ENCODE results near the gene LDLRAD3. TPM values are rescaled to one million over a fixed set of nuclear protein-coding genes. Genes with fewer than 3 reads are reported as not detected.

LDLRAD3 gene
- total RNA-seq, 5 donors from 2014 or later (not counting 1 experiment from before 2014, with no cell fraction given), result 0.18 to 0.22 TPM; not detected in 3

DNA sequence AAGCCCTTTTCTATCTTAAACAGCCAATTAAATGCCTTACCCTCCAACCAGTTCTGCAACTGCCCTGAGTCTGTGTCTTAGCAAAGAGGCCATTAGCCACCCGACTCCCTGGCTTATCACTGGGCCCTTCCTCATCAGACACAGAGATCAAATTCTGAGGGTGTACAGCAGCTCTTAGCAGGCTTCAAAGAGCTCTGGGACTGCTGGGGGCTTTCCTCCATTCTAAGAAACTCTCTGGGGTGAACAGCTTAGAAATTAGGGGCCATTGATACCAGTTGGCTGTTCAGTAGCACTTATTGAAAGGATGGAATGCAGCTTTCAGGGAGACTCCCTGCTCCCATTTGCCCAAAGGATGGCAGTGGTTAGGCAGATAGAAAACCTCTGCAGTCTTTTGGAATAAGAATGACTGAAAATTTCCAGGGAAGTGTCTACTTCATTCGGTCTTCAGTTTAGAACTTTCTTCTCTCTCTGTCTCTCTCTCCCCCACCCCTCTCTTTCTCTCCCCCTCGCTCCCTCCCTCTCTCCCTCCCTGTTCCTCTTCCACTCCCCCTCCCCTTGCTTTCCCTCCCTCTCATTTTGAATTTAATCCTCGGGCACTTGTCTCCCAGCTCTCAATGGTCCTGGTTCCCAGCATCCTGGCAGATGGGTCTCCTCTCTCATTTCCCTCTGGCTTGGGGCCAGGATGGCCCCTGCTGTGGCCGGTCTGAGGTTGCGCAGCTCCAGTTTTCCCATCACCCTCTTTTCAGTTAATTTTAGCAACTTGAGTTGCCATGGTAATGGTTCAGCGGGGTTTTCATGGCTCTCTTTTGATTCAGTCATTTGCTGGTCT, 268.9 kb downstream of the LDLRAD3 start:
- Mint-ChIP-seq H3K4me1 (no peaks in the 10 kb centered on the region), H3K9me3 (peaks cover 0 to 2% (median under 1%) of the 10 kb centered on the region in 3 donors), H3K27ac (no peak overlapping the region), H3K4me3 (no peak overlapping the region), H3K27me3 (peaks cover 8 to 14% of the 10 kb centered on the region in 2 donors), H3K36me3 (no peaks in the 10 kb centered on the region)
- Histone ChIP-seq H3K9me3 (no peaks in the 10 kb centered on the region), H3K27me3 (replicated peaks in 1 of 2; ENCODE audit: control insufficient read depth in 2 of 2, extremely low read depth in 1 of 2, insufficient read depth in 2 of 2, low read length in 1 of 2) (peaks cover 0 to 24% of the 10 kb centered on the region in 2 experiments), H3K4me3 (ENCODE audit: control insufficient read depth in 1 of 2, extremely low read depth in 1 of 2, low read length in 1 of 2) (no peak overlapping the region), H3K4me1 (ENCODE audit: control insufficient read depth in 1 of 2, extremely low read depth in 1 of 2, insufficient read depth in 2 of 2, low read length in 2 of 2) (no peaks in the 10 kb centered on the region), H3K27ac (ENCODE audit: low read length) (no peak overlapping the region), H3K36me3 (ENCODE audit: control insufficient read depth in 2 of 2, extremely low read depth in 1 of 2, insufficient read depth in 1 of 2, low read length in 1 of 2) (no peaks in the 10 kb centered on the region)
- 80% methylated on average over 4 of the region's 7 CpGs for WGBS (ENCODE audit: insufficient coverage)
- DNase-seq (no peak), ATAC-seq (replicated peaks in 1 of 4) (no peak)
- CTCF ChIA-PET, result interaction anchor here in 1 of 2 donors (0.7 kb wide), 1 partner anchor 384 kb away, joined by 3 read pairs; no protein-coding TSS in a partner anchor
- POLR2A ChIA-PET, result no interaction called here

DNA sequence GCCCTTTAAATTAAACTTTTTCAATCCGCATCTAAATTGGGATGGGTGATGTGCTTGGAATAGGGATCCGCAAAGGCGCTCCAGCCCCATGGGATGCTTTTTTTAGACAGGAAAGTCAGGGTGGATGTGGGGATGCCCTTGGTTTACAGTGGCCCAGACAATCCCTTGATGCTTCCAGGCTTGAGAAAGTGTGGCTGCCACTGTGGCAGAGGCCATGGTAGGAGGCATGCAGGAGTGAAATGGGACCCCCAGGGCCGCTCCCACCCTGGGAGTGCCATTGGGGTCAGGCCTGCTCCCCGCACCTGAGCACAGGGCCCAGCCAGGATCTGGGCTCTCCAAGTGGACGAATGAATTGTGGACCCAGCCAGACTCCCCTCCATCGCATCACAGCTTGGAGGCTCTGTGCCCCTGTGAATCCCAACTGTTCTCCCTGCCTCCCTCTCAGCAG, 269.6 kb downstream of the LDLRAD3 start:
- POLR2A ChIA-PET, result no interaction called here
- CTCF ChIA-PET, result no interaction called here
- DNase-seq, result no peak
- no peak for ATAC-seq (replicated peaks in 1 of 4)
- Histone ChIP-seq H3K4me1 (ENCODE audit: control insufficient read depth in 1 of 2, extremely low read depth in 1 of 2, insufficient read depth in 2 of 2, low read length in 2 of 2) (no peaks in the 10 kb centered on the region), H3K9me3 (no peaks in the 10 kb centered on the region), H3K27me3 (replicated peaks in 1 of 2; ENCODE audit: control insufficient read depth in 2 of 2, extremely low read depth in 1 of 2, insufficient read depth in 2 of 2, low read length in 1 of 2) (peaks cover 0 to 27% of the 10 kb centered on the region in 2 experiments), H3K27ac (ENCODE audit: low read length) (no peak overlapping the region), H3K36me3 (ENCODE audit: control insufficient read depth in 2 of 2, extremely low read depth in 1 of 2, insufficient read depth in 1 of 2, low read length in 1 of 2) (no peaks in the 10 kb centered on the region), H3K4me3 (ENCODE audit: control insufficient read depth in 1 of 2, extremely low read depth in 1 of 2, low read length in 1 of 2) (no peak overlapping the region)
- Mint-ChIP-seq H3K4me1 (no peaks in the 10 kb centered on the region), H3K27me3 (peaks cover 8 to 17% of the 10 kb centered on the region in 2 donors), H3K9me3 (peaks cover 0 to 9% (median 3%) of the 10 kb centered on the region in 3 donors), H3K4me3 (no peak overlapping the region), H3K27ac (no peak overlapping the region), H3K36me3 (no peaks in the 10 kb centered on the region)
- 90% methylated on average over 6 of the region's 7 CpGs for WGBS (ENCODE audit: insufficient coverage)

DNA sequence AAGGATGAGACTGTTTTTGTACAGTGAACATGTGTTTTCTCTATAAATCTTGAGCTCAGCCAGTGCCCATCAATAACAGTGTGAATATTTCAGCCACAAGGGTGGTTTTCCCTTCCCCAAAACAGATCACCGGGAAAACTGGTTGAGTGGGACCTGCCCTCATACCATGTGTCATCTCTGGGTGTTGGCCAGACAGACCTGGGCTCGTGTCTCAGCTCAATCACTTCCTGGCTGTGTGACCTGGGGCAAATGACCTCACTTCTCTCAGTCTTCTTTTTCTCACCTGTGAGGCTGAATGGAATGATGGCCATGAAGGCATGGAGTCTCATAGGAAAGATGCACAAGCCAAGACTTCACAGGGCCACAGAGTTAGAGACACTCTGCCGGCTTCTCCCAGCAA, 270.6 kb downstream of the LDLRAD3 start:
- WGBS (ENCODE audit: insufficient coverage), result 51% methylated on average over 3 of the region's 3 CpGs
- POLR2A ChIA-PET, result no interaction called here
- Mint-ChIP-seq H3K9me3 (peaks cover 0 to 11% (median 3%) of the 10 kb centered on the region in 3 donors), H3K36me3 (no peaks in the 10 kb centered on the region), H3K27ac (no peak overlapping the region), H3K27me3 (peaks cover 8 to 12% of the 10 kb centered on the region in 2 donors), H3K4me3 (no peak overlapping the region), H3K4me1 (no peaks in the 10 kb centered on the region)
- H3K4me3 ChIP-seq (ENCODE audit: control insufficient read depth in 1 of 2, extremely low read depth in 1 of 2, low read length in 1 of 2), result no peak overlapping the region
- H3K27me3 ChIP-seq (replicated peaks in 1 of 2; ENCODE audit: control insufficient read depth in 2 of 2, extremely low read depth in 1 of 2, insufficient read depth in 2 of 2, low read length in 1 of 2), result peaks cover 0 to 28% of the 10 kb centered on the region in 2 experiments
- no peak for ATAC-seq (replicated peaks in 1 of 4)
- CTCF ChIA-PET, result no interaction called here
- no peaks in the 10 kb centered on the region for H3K9me3 ChIP-seq
- no peak for DNase-seq
- no peaks in the 10 kb centered on the region for H3K4me1 ChIP-seq (ENCODE audit: control insufficient read depth in 1 of 2, extremely low read depth in 1 of 2, insufficient read depth in 2 of 2, low read length in 2 of 2)
- no peak overlapping the region for H3K27ac ChIP-seq (ENCODE audit: low read length)
- no peaks in the 10 kb centered on the region for H3K36me3 ChIP-seq (ENCODE audit: control insufficient read depth in 2 of 2, extremely low read depth in 1 of 2, insufficient read depth in 1 of 2, low read length in 1 of 2)

DNA sequence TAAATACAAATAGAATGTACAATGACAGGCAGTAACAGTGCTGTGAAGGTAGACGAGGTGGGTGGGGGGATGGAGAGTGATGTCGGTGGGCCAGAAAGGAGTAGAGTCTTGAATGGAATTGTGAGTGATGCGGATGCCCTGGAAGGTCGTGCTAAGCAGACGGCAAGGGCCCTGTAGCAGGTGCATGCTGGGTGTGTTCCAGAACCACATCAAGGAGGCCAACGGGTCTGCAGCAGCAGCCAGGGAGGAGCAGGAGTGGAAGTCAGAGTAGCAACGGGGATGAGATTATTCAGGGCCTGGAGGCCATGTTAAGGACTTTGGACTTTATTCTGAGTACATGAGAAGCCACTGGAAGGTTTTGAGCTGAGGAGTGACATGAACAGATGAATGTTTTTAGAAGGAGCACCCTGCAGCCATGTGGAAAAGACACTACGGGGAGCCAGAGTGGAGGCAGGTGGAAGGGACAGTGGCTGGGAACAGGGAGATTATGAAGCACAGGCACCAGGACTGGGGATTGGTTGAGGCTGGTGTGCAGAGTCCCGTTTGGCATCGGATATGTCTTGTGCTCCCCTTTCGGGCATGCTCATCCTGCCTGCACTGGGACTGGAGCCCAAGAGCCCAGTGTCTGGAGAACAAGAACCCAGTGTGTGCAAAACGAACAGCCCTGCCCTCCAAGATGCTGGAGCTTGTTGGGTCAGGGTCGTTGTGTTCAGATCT, 271.3 kb downstream of the LDLRAD3 start:
- Mint-ChIP-seq H3K4me1 (no peaks in the 10 kb centered on the region), H3K27me3 (peaks cover 8 to 12% of the 10 kb centered on the region in 2 donors), H3K27ac (no peak overlapping the region), H3K4me3 (no peak overlapping the region), H3K9me3 (peaks cover 4 to 17% (median 5%) of the 10 kb centered on the region in 3 donors), H3K36me3 (no peaks in the 10 kb centered on the region)
- DNase-seq (no peak), ATAC-seq (replicated peaks in 1 of 4) (no peak)
- Histone ChIP-seq H3K36me3 (ENCODE audit: control insufficient read depth in 2 of 2, extremely low read depth in 1 of 2, insufficient read depth in 1 of 2, low read length in 1 of 2) (no peaks in the 10 kb centered on the region), H3K9me3 (no peaks in the 10 kb centered on the region), H3K4me3 (ENCODE audit: control insufficient read depth in 1 of 2, extremely low read depth in 1 of 2, low read length in 1 of 2) (no peak overlapping the region), H3K27me3 (replicated peaks in 1 of 2; ENCODE audit: control insufficient read depth in 2 of 2, extremely low read depth in 1 of 2, insufficient read depth in 2 of 2, low read length in 1 of 2) (peaks cover 0 to 28% of the 10 kb centered on the region in 2 experiments), H3K4me1 (ENCODE audit: control insufficient read depth in 1 of 2, extremely low read depth in 1 of 2, insufficient read depth in 2 of 2, low read length in 2 of 2) (no peaks in the 10 kb centered on the region), H3K27ac (ENCODE audit: low read length) (no peak overlapping the region)
- WGBS (ENCODE audit: insufficient coverage), result 74% methylated on average over 11 of the region's 13 CpGs
- CTCF ChIA-PET, result no interaction called here
- POLR2A ChIA-PET, result no interaction called here

DNA sequence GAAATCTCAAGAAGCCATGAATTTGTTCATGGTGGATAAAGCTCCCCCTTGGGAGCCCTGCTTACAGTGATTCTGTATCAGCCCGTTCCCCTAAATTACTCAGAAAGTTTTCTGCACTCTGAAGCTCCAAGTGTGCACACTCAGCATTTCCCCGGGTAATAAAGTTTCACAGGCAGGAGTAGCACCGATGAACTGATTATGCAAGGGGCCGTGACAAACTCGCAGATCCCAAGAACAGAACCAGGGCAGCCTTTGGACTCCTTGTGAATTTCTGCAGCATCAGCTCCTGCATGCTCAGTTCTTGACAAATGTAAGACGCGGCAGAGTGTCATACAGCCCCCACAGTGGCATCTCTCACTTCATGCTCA, 271.8 kb downstream of the LDLRAD3 start:
- Histone ChIP-seq H3K9me3 (no peaks in the 10 kb centered on the region), H3K36me3 (ENCODE audit: control insufficient read depth in 2 of 2, extremely low read depth in 1 of 2, insufficient read depth in 1 of 2, low read length in 1 of 2) (no peaks in the 10 kb centered on the region), H3K27ac (ENCODE audit: low read length) (no peak overlapping the region), H3K27me3 (replicated peaks in 1 of 2; ENCODE audit: control insufficient read depth in 2 of 2, extremely low read depth in 1 of 2, insufficient read depth in 2 of 2, low read length in 1 of 2) (peaks cover 0 to 28% of the 10 kb centered on the region in 2 experiments), H3K4me1 (ENCODE audit: control insufficient read depth in 1 of 2, extremely low read depth in 1 of 2, insufficient read depth in 2 of 2, low read length in 2 of 2) (no peaks in the 10 kb centered on the region), H3K4me3 (ENCODE audit: control insufficient read depth in 1 of 2, extremely low read depth in 1 of 2, low read length in 1 of 2) (no peak overlapping the region)
- no peak overlapping the region for H3K27ac Mint-ChIP-seq
- H3K9me3 Mint-ChIP-seq, result peaks cover 7 to 21% (median 9%) of the 10 kb centered on the region in 3 donors
- peaks cover 10 to 12% of the 10 kb centered on the region in 2 donors for H3K27me3 Mint-ChIP-seq
- H3K4me1 Mint-ChIP-seq, result no peaks in the 10 kb centered on the region
- H3K36me3 Mint-ChIP-seq, result no peaks in the 10 kb centered on the region
- 85% methylated on average over 7 of the region's 7 CpGs for WGBS (ENCODE audit: insufficient coverage)
- H3K4me3 Mint-ChIP-seq, result no peak overlapping the region
- ChIA-PET CTCF (no interaction called here), POLR2A (no interaction called here)
- ATAC-seq (replicated peaks in 1 of 4) (no peak), DNase-seq (no peak)

DNA sequence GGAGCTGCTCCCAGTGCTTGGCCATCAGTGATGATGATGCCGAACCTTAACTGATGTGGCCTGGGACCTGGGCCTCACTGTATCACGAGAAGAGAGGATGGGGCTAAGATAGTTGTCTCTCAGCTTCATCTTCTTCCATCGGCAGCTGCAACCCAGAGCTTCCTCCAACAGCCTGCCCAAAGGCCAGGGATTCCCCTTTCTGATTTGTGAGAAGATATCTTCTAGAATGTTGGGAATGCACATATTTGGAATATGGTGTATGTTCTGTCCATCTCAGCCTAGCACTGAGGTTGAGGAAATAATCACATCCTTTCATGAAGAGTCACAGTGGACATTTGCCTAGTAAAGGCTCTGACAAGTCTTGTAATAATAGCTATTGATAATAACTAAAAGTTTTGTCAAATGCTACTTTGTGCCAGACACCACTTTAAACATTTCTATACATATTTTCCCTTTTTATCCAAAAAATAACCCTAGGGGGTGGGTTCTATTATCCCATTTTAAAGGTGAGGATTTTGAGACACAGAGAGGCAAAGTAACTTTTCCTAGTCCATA, 272.3 kb downstream of the LDLRAD3 start:
- Mint-ChIP-seq H3K36me3 (no peaks in the 10 kb centered on the region), H3K27me3 (peaks cover 10 to 12% of the 10 kb centered on the region in 2 donors), H3K4me1 (no peaks in the 10 kb centered on the region), H3K4me3 (no peak overlapping the region), H3K27ac (no peak overlapping the region), H3K9me3 (peaks cover 7 to 21% (median 9%) of the 10 kb centered on the region in 3 donors)
- ChIA-PET CTCF (no interaction called here), POLR2A (interaction anchor here in 1 of 2 donors (0.8 kb wide), 1 partner anchor 51 kb away, joined by 4 read pairs; no protein-coding TSS in a partner anchor)
- H3K27me3 ChIP-seq (replicated peaks in 1 of 2; ENCODE audit: control insufficient read depth in 2 of 2, extremely low read depth in 1 of 2, insufficient read depth in 2 of 2, low read length in 1 of 2), result peaks cover 0 to 28% of the 10 kb centered on the region in 2 experiments
- H3K9me3 ChIP-seq, result no peaks in the 10 kb centered on the region
- 38% methylated on average over 2 of the region's 3 CpGs for WGBS (ENCODE audit: insufficient coverage)
- ATAC-seq (replicated peaks in 1 of 4) (no peak), DNase-seq (no peak)
- H3K36me3 ChIP-seq (ENCODE audit: control insufficient read depth in 2 of 2, extremely low read depth in 1 of 2, insufficient read depth in 1 of 2, low read length in 1 of 2), result no peaks in the 10 kb centered on the region
- no peaks in the 10 kb centered on the region for H3K4me1 ChIP-seq (ENCODE audit: control insufficient read depth in 1 of 2, extremely low read depth in 1 of 2, insufficient read depth in 2 of 2, low read length in 2 of 2)
- H3K4me3 ChIP-seq (ENCODE audit: control insufficient read depth in 1 of 2, extremely low read depth in 1 of 2, low read length in 1 of 2), result no peak overlapping the region
- H3K27ac ChIP-seq (ENCODE audit: low read length), result no peak overlapping the region

Data from T-cell (primary cell).